Brain pericyte (primary cell): ENCODE data around the gene FUOM.
A peak's percentile ranks its signal among the peaks of the same experiment; 100 is the strongest.
"Not testable (repeated sequence)": the region's sequence is repeated elsewhere in the genome, so short reads cannot be mapped to it uniquely, and the experiment has no call there.

Source experiments
- DNase-seq: peaks from one replicate; pipeline ENCODE4 v3.0.0-alpha.2; 2012; ENCODE audit warnings: low read depth, low spot score

Gene FUOM

GRCh38 chr10:133329491-133330202 lies 28.2 kb downstream of the FUOM start:
- peak; percentile 59 for DNase-seq

DNA sequence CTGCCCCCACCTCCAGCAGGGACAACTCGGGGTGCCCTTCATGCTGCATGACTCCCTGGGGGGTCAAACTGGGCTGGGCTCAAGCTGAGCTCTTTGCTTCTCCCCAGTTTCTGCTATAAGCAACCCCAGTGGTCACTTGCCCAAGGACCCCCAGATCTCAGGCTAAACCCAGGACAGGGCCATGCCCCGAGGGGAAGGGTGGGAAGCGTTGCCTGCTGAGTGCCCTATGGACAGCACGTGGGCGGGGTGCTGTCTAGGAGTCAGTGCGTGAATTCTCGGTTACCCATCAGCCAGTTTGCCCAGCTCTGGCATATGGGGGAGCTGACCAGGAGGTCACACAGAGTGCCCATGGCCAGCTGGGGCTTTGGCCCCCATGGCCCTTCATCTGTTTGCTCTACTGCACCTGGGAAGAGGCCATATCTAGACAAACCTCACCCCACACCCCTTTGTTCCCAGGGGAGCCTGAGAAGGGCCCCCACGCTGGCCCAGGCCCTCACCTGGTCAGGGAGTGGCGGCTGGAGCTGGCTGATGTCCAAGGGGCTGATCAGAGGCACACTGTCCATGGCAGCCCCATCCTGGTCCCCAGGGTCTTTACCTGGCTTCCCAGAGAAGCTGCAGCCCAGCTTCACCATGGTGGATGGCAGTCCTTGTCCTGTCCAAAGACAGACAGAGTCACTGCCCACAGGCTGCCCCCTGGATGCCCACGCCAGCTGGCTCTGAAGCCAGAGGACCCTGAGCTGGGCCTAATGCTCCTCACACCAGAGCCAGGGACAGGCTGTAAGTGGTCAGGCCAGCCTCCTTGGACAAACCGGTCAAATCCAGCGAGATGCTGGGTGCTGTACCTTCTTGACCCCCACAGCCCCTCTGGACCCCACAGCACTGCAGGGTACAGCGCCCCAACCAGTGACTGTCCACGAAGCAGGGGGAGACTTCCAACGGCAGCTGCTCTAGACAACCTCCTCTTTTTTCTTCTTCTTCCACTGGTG lies 29.2 kb downstream of the FUOM start:
- no peak for DNase-seq

DNA sequence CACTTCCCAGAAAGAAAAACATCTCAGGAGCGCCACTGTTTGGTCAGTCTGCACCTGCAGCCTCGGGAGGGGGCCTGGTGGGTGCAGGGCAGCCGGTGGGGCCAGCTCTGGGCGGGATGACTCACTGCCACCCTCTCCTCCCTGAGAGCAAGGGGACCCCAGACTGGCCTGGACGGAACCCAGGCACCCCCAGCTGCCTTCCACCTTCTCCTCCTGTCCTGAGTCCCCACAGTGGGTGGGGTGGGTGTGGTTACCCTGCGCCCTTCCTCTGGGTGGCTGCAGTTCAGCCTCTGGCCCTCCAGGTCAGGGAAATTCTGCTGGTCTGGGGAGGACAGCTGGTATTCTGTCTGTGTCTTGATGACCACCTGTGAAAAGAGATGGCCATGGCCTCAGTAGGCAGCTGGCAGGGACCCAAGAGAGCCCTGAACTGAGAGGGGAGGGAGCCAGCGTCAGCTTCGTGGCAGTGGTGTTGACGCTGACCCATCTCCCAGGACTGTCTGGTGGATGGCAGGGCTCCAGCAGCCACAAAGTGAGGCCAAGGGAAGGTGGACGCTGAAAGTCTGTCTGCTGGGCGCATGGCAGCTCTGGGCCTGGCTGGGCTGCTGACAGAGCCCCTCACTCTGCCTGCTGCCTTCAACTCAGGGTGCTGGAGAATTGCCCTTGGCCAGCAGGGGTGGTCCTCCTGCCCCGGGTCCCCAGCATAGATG lies 30.0 kb downstream of the FUOM start:
- DNase-seq: no peak

DNA sequence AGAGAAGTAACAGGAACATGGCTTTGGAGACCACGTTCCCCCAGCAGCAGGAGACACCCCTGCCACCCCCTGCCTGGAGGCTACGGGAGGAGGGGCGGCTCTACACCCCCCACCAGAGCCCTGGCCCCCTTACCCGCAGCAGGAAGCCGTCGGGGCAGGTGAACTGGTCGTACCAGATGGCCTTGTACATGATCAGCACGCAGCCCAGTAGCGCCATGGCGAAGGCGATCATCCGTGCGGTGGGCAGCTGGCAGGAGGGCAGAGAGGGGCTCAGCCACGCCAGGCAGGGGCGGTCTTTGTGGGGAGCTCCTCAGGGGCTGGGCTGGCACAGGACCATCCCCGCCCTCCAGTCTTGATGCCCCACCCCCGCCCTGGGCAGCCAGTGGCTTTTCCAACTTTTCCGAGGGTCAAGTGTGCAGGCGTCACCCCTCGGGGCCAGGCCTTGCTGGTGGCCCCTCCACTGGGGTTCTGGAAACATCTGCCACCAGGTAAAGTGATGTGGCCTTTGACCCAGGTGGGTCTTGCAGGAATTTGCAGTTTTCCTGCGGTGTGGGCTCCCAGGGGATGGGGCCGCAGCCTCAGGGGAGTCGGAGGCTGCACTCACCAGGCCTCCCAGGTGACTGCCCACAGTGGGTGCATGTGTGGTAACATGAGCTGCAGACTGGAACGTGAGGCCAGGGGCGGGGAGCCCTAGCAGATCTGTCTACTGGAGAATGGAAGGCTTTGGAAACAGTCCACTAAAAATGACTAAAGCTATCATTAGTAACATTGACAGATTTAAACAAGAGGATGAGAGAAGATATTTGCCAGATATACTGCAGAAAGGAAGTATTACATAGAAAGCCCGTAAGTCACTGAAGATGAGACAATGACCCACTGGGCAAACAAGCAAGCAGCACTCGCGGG lies 30.8 kb downstream of the FUOM start:
- no peak for DNase-seq

DNA sequence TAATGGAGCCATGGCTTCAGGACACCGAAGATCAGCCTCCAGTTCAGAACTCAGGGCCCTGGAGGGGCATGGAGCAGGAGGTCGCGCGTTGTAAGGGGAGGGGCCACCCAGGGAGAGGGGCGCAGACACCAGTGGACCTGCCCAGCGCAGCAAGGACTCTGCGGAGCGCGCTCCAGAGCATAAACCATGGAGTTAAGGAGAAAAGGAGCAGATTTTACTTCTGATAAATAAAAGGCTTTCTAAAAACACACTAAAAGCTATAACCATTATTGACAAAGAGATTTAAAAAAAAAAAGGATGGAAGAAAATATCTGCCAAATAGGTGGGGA lies 31.6 kb downstream of the FUOM start:
- DNase-seq: no peak

GRCh38 chr10:133325440-133326222 lies 32.2 kb downstream of the FUOM start:
- no peak for DNase-seq

DNA sequence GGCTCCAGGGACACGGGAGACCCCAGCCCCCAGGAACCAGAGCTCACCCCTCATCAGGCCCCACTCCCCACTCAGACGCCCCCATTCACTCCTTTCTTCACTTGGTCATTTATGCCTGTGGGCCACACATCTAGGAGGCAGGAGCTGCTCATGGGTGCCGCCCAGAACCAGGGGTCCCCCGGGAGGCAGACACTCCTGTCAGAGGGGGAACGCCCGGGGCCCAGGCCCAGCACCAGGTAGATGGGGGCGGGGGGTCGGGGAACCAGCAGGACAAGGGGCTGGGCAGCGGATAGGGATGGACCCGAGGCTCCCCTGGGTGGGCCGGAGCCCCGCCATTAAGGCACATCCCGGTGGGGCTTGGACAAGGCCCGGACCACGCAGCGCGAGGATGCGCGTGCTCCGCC lies 33.0 kb downstream of the FUOM start:
- no peak for DNase-seq

GRCh38 chr10:133324198-133324792 lies 33.5 kb downstream of the FUOM start:
- DNase-seq: no peak

DNA sequence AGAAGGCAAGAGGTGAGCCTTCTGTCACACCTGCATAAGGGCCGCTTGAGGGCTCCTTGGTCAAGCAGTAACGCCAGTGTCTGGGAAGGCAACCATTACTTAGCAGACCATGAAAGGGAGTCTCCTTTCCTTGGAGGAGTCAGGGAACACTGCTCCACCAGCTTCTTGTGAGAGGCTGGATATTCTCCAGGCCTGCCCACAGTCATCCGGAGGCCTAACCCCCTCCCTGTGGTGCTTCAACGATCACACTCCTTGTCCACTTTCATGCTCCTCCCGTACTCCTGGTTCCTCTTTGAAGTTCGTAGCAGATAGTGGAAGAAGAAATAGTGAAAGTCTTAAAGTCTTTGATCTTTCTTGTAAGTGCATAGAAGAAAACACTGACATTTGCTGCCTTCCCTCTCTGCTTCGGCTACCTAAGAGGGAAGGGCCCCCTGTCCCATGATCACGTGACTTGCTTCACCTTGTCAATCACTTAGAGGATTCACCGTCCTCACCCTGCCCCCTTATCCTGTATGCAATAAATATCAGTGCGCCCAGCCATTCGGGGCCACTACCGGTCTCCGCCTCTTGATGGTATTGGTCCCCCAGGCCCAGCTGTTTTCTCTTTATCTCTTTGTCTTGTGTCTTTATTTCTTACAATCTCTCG lies 35.6 kb downstream of the FUOM start:
- not testable (repeated sequence) for DNase-seq

- not testable (repeated sequence) for DNase-seq
These were observed 36.9 kb downstream of the FUOM start for GRCh38 chr10:133320852-133321422.

GRCh38 chr10:133318494-133319127 lies 39.2 kb downstream of the FUOM start:
- no peak for DNase-seq

DNA sequence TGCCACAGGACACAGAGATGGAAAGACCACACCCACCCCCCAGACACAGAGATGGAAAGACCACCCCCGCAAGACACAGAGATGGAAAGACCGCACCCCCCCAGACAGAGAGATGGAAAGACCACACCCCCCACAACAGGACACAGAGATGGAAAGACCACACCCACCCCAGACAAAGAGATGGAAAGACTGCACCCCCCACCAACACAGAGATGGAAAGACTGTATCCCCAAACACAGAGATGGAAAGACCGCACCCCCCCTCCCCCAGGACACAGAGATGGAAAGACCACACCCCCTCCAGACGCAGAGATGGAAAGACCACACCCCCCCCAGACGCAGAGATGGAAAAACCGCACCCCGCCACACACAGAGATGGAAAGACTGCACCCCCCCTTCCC lies 41.1 kb downstream of the FUOM start:
- no peak for DNase-seq

DNA sequence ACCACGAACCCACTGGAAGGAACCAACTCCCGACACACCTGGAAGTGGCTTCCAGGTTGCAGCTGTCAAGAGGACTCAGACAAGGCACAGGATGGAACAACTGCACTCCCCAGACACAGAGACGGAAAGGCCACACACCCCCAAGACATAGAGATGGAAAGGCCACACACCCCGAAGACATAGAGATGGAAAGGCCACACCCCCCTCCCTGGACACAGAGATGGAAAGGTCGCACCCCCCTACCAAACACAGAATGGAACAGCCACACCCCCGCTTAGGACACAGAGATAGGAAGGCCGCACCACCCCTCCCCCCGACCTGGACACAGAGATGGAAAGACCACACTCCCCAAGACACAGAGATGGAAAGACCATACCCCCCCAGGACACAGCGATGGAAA lies 41.6 kb downstream of the FUOM start:
- no peak for DNase-seq

GRCh38 chr10:133315847-133316246 lies 42.0 kb downstream of the FUOM start:
- DNase-seq: no peak

DNA sequence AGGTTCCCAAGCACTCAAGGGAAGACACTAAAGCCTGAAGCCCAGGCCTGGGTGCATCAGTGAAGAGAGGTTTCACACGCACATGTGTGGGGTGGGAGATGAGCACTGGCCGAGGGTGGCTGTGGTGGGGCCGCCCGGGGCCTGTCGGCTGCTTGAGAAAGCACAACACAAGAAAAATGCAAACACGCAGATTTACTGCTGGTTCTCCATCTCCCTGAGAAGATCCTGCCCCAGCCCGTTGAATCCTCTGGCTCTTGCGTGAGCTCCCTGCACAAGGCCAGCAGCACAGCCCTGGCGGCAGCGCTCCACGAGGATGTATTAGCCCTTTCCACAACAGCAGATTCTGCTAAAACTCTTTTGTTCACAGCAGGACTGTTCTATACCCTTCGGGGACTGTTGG lies 42.9 kb downstream of the FUOM start:
- DNase-seq: no peak

- DNase-seq: no peak
These were observed 44.6 kb downstream of the FUOM start for GRCh38 chr10:133313192-133313591.

GRCh38 chr10:133312769-133313145 lies 45.1 kb downstream of the FUOM start:
- no peak for DNase-seq

DNA sequence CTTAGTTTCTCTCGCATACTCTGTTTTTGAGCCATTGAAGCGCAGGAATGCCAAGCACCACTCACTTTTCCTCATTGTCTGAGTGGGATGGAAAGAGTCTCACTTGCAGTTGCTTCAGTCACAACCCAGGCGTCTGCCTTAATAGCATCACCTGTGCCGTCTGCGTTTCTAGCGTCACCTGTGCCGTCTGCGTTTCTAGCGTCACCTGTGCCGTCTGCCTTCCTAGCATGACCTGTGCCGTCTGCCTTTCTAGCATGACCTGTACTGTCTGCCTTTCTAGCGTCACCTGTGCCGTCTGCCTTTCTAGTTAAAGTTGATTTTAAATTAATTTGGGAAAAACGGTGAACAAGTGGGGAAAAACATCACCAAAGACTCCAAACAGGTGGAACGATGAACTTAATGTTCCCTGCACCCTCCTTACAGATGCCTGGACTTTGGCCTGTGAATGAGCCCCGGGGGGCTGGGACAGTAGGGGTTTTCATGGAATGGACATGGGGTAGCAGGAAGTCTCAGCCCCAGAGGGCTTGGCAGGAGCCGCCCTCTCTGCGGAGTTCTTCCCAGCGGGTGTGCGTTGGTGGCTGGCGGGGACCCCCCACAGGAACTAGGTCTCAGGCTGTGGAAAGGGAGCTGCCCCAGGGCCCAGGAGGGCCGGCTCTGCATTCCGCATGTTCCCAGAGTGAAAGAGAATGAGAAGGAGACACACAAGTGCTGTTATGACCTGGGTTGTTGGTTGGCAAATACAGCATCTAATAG lies 45.6 kb downstream of the FUOM start:
- DNase-seq: no peak
